Gastroesophageal sphincter (tissue), 4 donors: ENCODE results near the gene HLX. TPM values are rescaled to one million over a fixed set of nuclear protein-coding genes. Genes with fewer than 3 reads are reported as not detected.

ENCODE experiments used
- ATAC-seq: fragments of 150-250 bp; one replicate; pipeline ENCODE4 v1.9.1; 2016; ENCODE audit warnings: mild to moderate bottlenecking, moderate library complexity
- H3K27ac ChIP-seq, 4 donors: fragments of 200-600 bp; sonication (generic) in 3 of 4; 1 replicate in 3 of 4; 2 replicates in 1 of 4; pipeline ENCODE4 v1.5.1; 2016 to 2019
- H3K27me3 ChIP-seq: fragments of 200-600 bp; sonication (generic); one replicate; pipeline ENCODE4 v1.5.1; 2019
- H3K36me3 ChIP-seq, 2 donors: fragments of 200-600 bp; sonication (generic); one replicate each; pipeline ENCODE4 v1.5.1; 2019; ENCODE audit warnings: control low read depth in 1 of 2
- H3K4me1 ChIP-seq, 3 donors: fragments of 200-600 bp; sonication (generic); 1 replicate in 2 of 3; 2 replicates in 1 of 3; pipeline ENCODE4 v1.5.1; 2016 to 2019; ENCODE audit warnings: control low read depth in 2 of 3
- H3K4me3 ChIP-seq, 2 donors: fragments of 200-600 bp; sonication (generic); one replicate each; pipeline ENCODE4 v1.5.1; 2019; ENCODE audit warnings: mild to moderate bottlenecking in 1 of 2, moderate library complexity in 1 of 2
- H3K9me3 ChIP-seq, 3 donors: fragments of 200-600 bp; sonication (generic); one replicate each; pipeline ENCODE4 v1.5.1; 2017 to 2019; ENCODE audit warnings: control low read depth in 2 of 3
- CTCF ChIP-seq, 4 experiments: fragments of 200-600 bp in 2 of 4; fragments of 450-650 bp in 2 of 4; sonication (generic) in 1 of 4; IDR thresholded peaks; one replicate each; pipeline ENCODE4 v1.5.1; 2017 to 2019; ENCODE audit warnings: antibody characterized with exemption in 4 of 4, mild to moderate bottlenecking in 2 of 4, moderate library complexity in 2 of 4
- EP300 ChIP-seq: sonication (generic); formaldehyde crosslinking; IDR thresholded peaks from one replicate; pipeline ENCODE4 v1.6.1; 2017; ENCODE audit warnings: antibody characterized with exemption, mild to moderate bottlenecking
- POLR2A ChIP-seq, 2 donors: fragments of 450-650 bp; IDR thresholded peaks; one replicate each; pipeline ENCODE4 v1.6.1; 2017; ENCODE audit warnings: antibody characterized with exemption in 2 of 2, mild to moderate bottlenecking in 2 of 2, moderate library complexity in 1 of 2
- POLR2AphosphoS5 ChIP-seq: sonication (generic); formaldehyde crosslinking; IDR thresholded peaks from one replicate; pipeline ENCODE4 v1.6.1; 2017; ENCODE audit warnings: antibody characterized with exemption
- whole genome bisulfite sequencing, 2 donors: methylation state at CpG; one replicate each; pipeline ENCODE4 v1.1.5; 2018; ENCODE audit warnings: low coverage in 1 of 2; 5-methylcytosine and 5-hydroxymethylcytosine counted together
- total RNA-seq, 4 donors: library from RNA; depleted of rRNA; stranded (reverse); fragments of >200 nt; gene quantifications; one replicate each; pipeline ENCODE4 v1.1.0, GENCODE V29; 2016

Gene HLX
- total RNA-seq, 4 donors from 2014 or later = 7.1 to 18.1 (median 13.5) TPM

GRCh38 chr1:220888417-220888986, 9.3 kb downstream of the HLX start:
- Histone ChIP-seq H3K27ac (no peak overlapping the region), H3K4me1 (peaks cover 0 to 27% (median 6%) of the 10 kb centered on the region in 3 donors), H3K4me3 (no peak overlapping the region), H3K27me3 (peaks cover 96% of the 10 kb centered on the region), H3K9me3 (no peaks in the 10 kb centered on the region), H3K36me3 (peaks cover 0 to 31% of the 10 kb centered on the region in 2 donors)
- TF ChIP-seq CTCF (IDR thresholded peaks at IDR 0.05) (no peak), EP300 (no peak), POLR2AphosphoS5 (no peak), POLR2A (IDR thresholded peaks at IDR 0.05) (no peak)
- WGBS, 2 donors = 61 to 63% methylated on average over 4 to 10 of the region's 14 CpGs
- no peak for ATAC-seq

- Histone ChIP-seq H3K27ac (no peak overlapping the region), H3K36me3 (peaks cover 0 to 23% of the 10 kb centered on the region in 2 donors), H3K4me3 (no peak overlapping the region), H3K4me1 (peaks cover 0 to 35% (median 6%) of the 10 kb centered on the region in 3 donors), H3K27me3 (peaks cover 98% of the 10 kb centered on the region), H3K9me3 (no peaks in the 10 kb centered on the region)
- no peak for ATAC-seq
- 50 to 100% methylated on average over 1 of the region's 2 CpGs for WGBS, 2 donors
- TF ChIP-seq POLR2AphosphoS5 = no peak
- no peak for TF ChIP-seq POLR2A (IDR thresholded peaks at IDR 0.05)
- no peak for TF ChIP-seq EP300
- TF ChIP-seq CTCF (IDR thresholded peaks at IDR 0.05) = no peak
Observed at GRCh38 chr1:220889333-220889732, 10.1 kb downstream of the HLX start.

- H3K4me3 ChIP-seq = no peak overlapping the region
- no peak overlapping the region for H3K27ac ChIP-seq
- no peak for TF ChIP-seq POLR2A (IDR thresholded peaks at IDR 0.05)
- no peak for TF ChIP-seq EP300
- TF ChIP-seq CTCF (IDR thresholded peaks at IDR 0.05) = no peak
- no peak for TF ChIP-seq POLR2AphosphoS5
- 100% methylated on average over 2 of the region's 15 CpGs for WGBS, 2 donors
- no peak for ATAC-seq
- peaks cover 100% of the 10 kb centered on the region for H3K27me3 ChIP-seq
- H3K36me3 ChIP-seq = peaks cover 0 to 17% of the 10 kb centered on the region in 2 donors
- peaks cover 0 to 40% (median 6%) of the 10 kb centered on the region in 3 donors for H3K4me1 ChIP-seq
- no peaks in the 10 kb centered on the region for H3K9me3 ChIP-seq
Observed at GRCh38 chr1:220889848-220890287, 10.6 kb downstream of the HLX start.

- ATAC-seq = no peak
- Histone ChIP-seq H3K4me1 (peaks cover 0 to 40% (median 6%) of the 10 kb centered on the region in 3 donors), H3K36me3 (peaks cover 0 to 10% of the 10 kb centered on the region in 2 donors), H3K4me3 (no peak overlapping the region), H3K27ac (no peak overlapping the region), H3K9me3 (peaks cover 0 to 3% (median 0%) of the 10 kb centered on the region in 3 donors), H3K27me3 (peaks cover 100% of the 10 kb centered on the region)
- 60 to 75% methylated on average over 1 of the region's 1 CpG for WGBS, 2 donors
- TF ChIP-seq POLR2A (IDR thresholded peaks at IDR 0.05) (no peak), EP300 (no peak), POLR2AphosphoS5 (no peak)
Observed at GRCh38 chr1:220890602-220891001, 11.4 kb downstream of the HLX start.

GRCh38 chr1:220891224-220892085, 12.2 kb downstream of the HLX start:
- peaks cover 0 to 40% (median 6%) of the 10 kb centered on the region in 3 donors for H3K4me1 ChIP-seq
- H3K27me3 ChIP-seq = peaks cover 100% of the 10 kb centered on the region

More at GRCh38 chr1:220891224-220892085, 12.2 kb downstream of the HLX start:
- H3K9me3 ChIP-seq = peaks cover 0 to 4% (median 0%) of the 10 kb centered on the region in 3 donors
- ATAC-seq = no peak
- peaks cover 0 to 1% of the 10 kb centered on the region in 2 donors for H3K36me3 ChIP-seq
- 13 to 31% methylated on average over 23 to 29 of the region's 47 CpGs for WGBS, 2 donors
- no peak for TF ChIP-seq POLR2A (IDR thresholded peaks at IDR 0.05)
- no peak for TF ChIP-seq POLR2AphosphoS5
- no peak for TF ChIP-seq EP300
- no peak overlapping the region for H3K4me3 ChIP-seq
- H3K27ac ChIP-seq = no peak overlapping the region
